DND-41 (cell line): ENCODE measurements around the gene OR8S1.
A peak's percentile ranks its signal among the peaks of the same experiment; 100 is the strongest.

ENCODE experiments used
- EZH2 ChIP-seq: IDR thresholded peaks from 3 replicates; pipeline ENCODE4 v1.6.1; 2012; ENCODE audit warnings: borderline replicate concordance, low read depth, mild to moderate bottlenecking, moderate library complexity, low read length, inconsistent platforms; ENCODE audit not compliant: severe bottlenecking
- TF ChIP-seq, protein P1 (sequence below): IDR thresholded peaks from 2 replicates; pipeline ENCODE4 v1.5.1; 2012; ENCODE audit warnings: borderline replicate concordance, low read length, moderate library complexity, mild to moderate bottlenecking; ENCODE audit not compliant: poor library complexity, severe bottlenecking; ENCODE audit errors: extremely low read depth

- TF ChIP-seq, protein P1, sequence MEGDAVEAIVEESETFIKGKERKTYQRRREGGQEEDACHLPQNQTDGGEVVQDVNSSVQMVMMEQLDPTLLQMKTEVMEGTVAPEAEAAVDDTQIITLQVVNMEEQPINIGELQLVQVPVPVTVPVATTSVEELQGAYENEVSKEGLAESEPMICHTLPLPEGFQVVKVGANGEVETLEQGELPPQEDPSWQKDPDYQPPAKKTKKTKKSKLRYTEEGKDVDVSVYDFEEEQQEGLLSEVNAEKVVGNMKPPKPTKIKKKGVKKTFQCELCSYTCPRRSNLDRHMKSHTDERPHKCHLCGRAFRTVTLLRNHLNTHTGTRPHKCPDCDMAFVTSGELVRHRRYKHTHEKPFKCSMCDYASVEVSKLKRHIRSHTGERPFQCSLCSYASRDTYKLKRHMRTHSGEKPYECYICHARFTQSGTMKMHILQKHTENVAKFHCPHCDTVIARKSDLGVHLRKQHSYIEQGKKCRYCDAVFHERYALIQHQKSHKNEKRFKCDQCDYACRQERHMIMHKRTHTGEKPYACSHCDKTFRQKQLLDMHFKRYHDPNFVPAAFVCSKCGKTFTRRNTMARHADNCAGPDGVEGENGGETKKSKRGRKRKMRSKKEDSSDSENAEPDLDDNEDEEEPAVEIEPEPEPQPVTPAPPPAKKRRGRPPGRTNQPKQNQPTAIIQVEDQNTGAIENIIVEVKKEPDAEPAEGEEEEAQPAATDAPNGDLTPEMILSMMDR, result peak; percentile 34
- no peak for TF ChIP-seq EZH2
Measured at GRCh38 chr12:48542300-48542928, 17.0 kb downstream of the OR8S1 start.
